Kidney epithelial cell (primary cell): ENCODE measurements around the gene PRSS16. TPM values are rescaled to one million over a fixed set of nuclear protein-coding genes. Genes with fewer than 3 reads are reported as not detected.
A peak's percentile ranks its signal among the peaks of the same experiment; 100 is the strongest.

ENCODE experiments used
- DNase-seq: peaks from one replicate; pipeline ENCODE4 v3.0.0-alpha.2; 2010; ENCODE audit warnings: low read depth
- H3K27me3 ChIP-seq: 2 replicates; pipeline ENCODE4 v1.6.0; 2011; ENCODE audit warnings: low read length; ENCODE audit not compliant: control insufficient read depth, insufficient read depth
- H3K36me3 ChIP-seq: 2 replicates; pipeline ENCODE4 v1.5.1; 2011; ENCODE audit warnings: low read length; ENCODE audit not compliant: control insufficient read depth, insufficient read depth
- H3K4me3 ChIP-seq: 2 replicates; pipeline ENCODE4 v1.5.1; 2011; ENCODE audit warnings: low read depth, mild to moderate bottlenecking, control low read depth, low read length
- CTCF ChIP-seq: IDR thresholded peaks from 2 replicates; pipeline ENCODE4 v1.5.1; 2011; ENCODE audit warnings: mild to moderate bottlenecking, moderate library complexity, low read length, control low read depth, inconsistent platforms; ENCODE audit not compliant: insufficient read depth, poor library complexity, severe bottlenecking
- total RNA-seq: library from RNA; depleted of rRNA; stranded (reverse); fragments of >200 nt; gene quantifications from 2 replicates; pipeline ENCODE4 v1.2.3, GENCODE V29; 2015

Gene PRSS16
- total RNA-seq, 1 donor from 2014 or later: 2.2 TPM

- Histone ChIP-seq H3K4me3 (peak overlapping the region; percentile 6), H3K27me3 (peaks cover 35% of the 10 kb centered on the region), H3K36me3 (no peaks in the 10 kb centered on the region)
- no peak for DNase-seq
- no peak for TF ChIP-seq CTCF
Observed at GRCh38 chr6:27290065-27290849, 42.8 kb downstream of the PRSS16 start.

GRCh38 chr6:27290850-27291208 is 43.3 kb downstream of the PRSS16 start:
- Histone ChIP-seq H3K4me3 (peak overlapping the region; percentile 6), H3K27me3 (peaks cover 39% of the 10 kb centered on the region), H3K36me3 (no peaks in the 10 kb centered on the region)
- DNase-seq: no peak
- no peak for TF ChIP-seq CTCF

GRCh38 chr6:27293436-27294098 is 46.1 kb downstream of the PRSS16 start:
- DNase-seq: no peak
- H3K4me3 ChIP-seq: no peak overlapping the region

GRCh38 chr6:27294409-27294808 is 46.9 kb downstream of the PRSS16 start:
- no peak for DNase-seq
- TF ChIP-seq CTCF: no peak
- Histone ChIP-seq H3K4me3 (no peak overlapping the region), H3K36me3 (no peaks in the 10 kb centered on the region), H3K27me3 (peaks cover 29% of the 10 kb centered on the region)

More at GRCh38 chr6:27293436-27294098, 46.1 kb downstream of the PRSS16 start:
- Histone ChIP-seq H3K27me3 (peaks cover 32% of the 10 kb centered on the region), H3K36me3 (no peaks in the 10 kb centered on the region)
- no peak for TF ChIP-seq CTCF

- peak overlapping the region; percentile 29 for H3K4me3 ChIP-seq
- H3K36me3 ChIP-seq: no peaks in the 10 kb centered on the region
- no peak for DNase-seq
- H3K27me3 ChIP-seq: peaks cover 25% of the 10 kb centered on the region
- no peak for TF ChIP-seq CTCF
Observed at GRCh38 chr6:27295301-27296079, 48.0 kb downstream of the PRSS16 start.
